ENCODE measurements around the gene ZC3H12C. TPM values are rescaled to one million over a fixed set of nuclear protein-coding genes. Genes with fewer than 3 reads are reported as not detected.
A peak's percentile ranks its signal among the peaks of the same experiment; 100 is the strongest.

Gene ZC3H12C
- total and polyA plus RNA-seq, 3 experiments from 2014 or later, result 1.5 to 1.9 TPM; not detected in 1

GRCh38 chr11:110089617-110090282, 3.4 kb upstream of the ZC3H12C start:
- H3K9me3 Mint-ChIP-seq, result no peaks in the 10 kb centered on the region
- peaks cover 8 to 14% (median 11%) of the 10 kb centered on the region in 3 donors for H3K4me1 Mint-ChIP-seq
- ChIA-PET CTCF (no interaction called here), POLR2A (no interaction called here)
- no peak overlapping the region for H3K27ac Mint-ChIP-seq
- Histone ChIP-seq H3K36me3 (ENCODE audit: insufficient read depth, low read length) (no peaks in the 10 kb centered on the region), H3K4me3 (ENCODE audit: low read length) (no peak overlapping the region), H3K27me3 (ENCODE audit: insufficient read depth, low read length, poor library complexity, severe bottlenecking) (peaks cover 4% of the 10 kb centered on the region), H3K9me3 (ENCODE audit: low read length) (no peaks in the 10 kb centered on the region), H3K27ac (ENCODE audit: low read depth, low read length) (no peak overlapping the region), H3K4me1 (ENCODE audit: insufficient read depth, low read length) (peaks cover 3% of the 10 kb centered on the region)
- no peak overlapping the region for H3K4me3 Mint-ChIP-seq
- DNase-seq, result no peak
- H3K36me3 Mint-ChIP-seq, result no peaks in the 10 kb centered on the region
- H3K27me3 Mint-ChIP-seq, result peaks cover 33 to 35% of the 10 kb centered on the region in 2 donors

GRCh38 chr11:110090466-110091026, 2.6 kb upstream of the ZC3H12C start:
- H3K9me3 ChIP-seq (ENCODE audit: low read length), result no peaks in the 10 kb centered on the region
- H3K9me3 Mint-ChIP-seq, result no peaks in the 10 kb centered on the region
- peaks cover 39 to 40% of the 10 kb centered on the region in 2 donors for H3K27me3 Mint-ChIP-seq
- POLR2A ChIA-PET, result no interaction called here
- no peak for DNase-seq
- no peaks in the 10 kb centered on the region for H3K36me3 ChIP-seq (ENCODE audit: insufficient read depth, low read length)
- H3K36me3 Mint-ChIP-seq, result no peaks in the 10 kb centered on the region
- H3K4me3 Mint-ChIP-seq, result no peak overlapping the region
- CTCF ChIA-PET, result no interaction called here
- peaks cover 3% of the 10 kb centered on the region for H3K4me1 ChIP-seq (ENCODE audit: insufficient read depth, low read length)
- peaks cover 8 to 14% (median 11%) of the 10 kb centered on the region in 3 donors for H3K4me1 Mint-ChIP-seq
- H3K4me3 ChIP-seq (ENCODE audit: low read length), result no peak overlapping the region
- H3K27me3 ChIP-seq (ENCODE audit: insufficient read depth, low read length, poor library complexity, severe bottlenecking), result peaks cover 12% of the 10 kb centered on the region
- no peak overlapping the region for H3K27ac Mint-ChIP-seq
- H3K27ac ChIP-seq (ENCODE audit: low read depth, low read length), result no peak overlapping the region

- H3K27me3 Mint-ChIP-seq, result peaks cover 40 to 44% of the 10 kb centered on the region in 2 donors
- no peaks in the 10 kb centered on the region for H3K9me3 Mint-ChIP-seq
- DNase-seq, result no peak
- no peaks in the 10 kb centered on the region for H3K36me3 Mint-ChIP-seq
- no peak overlapping the region for H3K4me3 ChIP-seq (ENCODE audit: low read length)
- H3K9me3 ChIP-seq (ENCODE audit: low read length), result no peaks in the 10 kb centered on the region
- peaks cover 8 to 14% (median 11%) of the 10 kb centered on the region in 3 donors for H3K4me1 Mint-ChIP-seq
- H3K27ac Mint-ChIP-seq, result no peak overlapping the region
- POLR2A ChIA-PET, result no interaction called here
- CTCF ChIA-PET, result no interaction called here
- peak overlapping the region; percentile 44 to 87 (median 78) for H3K4me3 Mint-ChIP-seq
- no peak overlapping the region for H3K27ac ChIP-seq (ENCODE audit: low read depth, low read length)
- H3K27me3 ChIP-seq (ENCODE audit: insufficient read depth, low read length, poor library complexity, severe bottlenecking), result peaks cover 13% of the 10 kb centered on the region
- peaks cover 3% of the 10 kb centered on the region for H3K4me1 ChIP-seq (ENCODE audit: insufficient read depth, low read length)
- H3K36me3 ChIP-seq (ENCODE audit: insufficient read depth, low read length), result no peaks in the 10 kb centered on the region
Observed at GRCh38 chr11:110092111-110092514, 1.1 kb upstream of the ZC3H12C start.

- POLR2A ChIA-PET, result no interaction called here
- peaks cover 3% of the 10 kb centered on the region for H3K4me1 ChIP-seq (ENCODE audit: insufficient read depth, low read length)
- H3K4me3 ChIP-seq (ENCODE audit: low read length), result no peak overlapping the region
- H3K27ac ChIP-seq (ENCODE audit: low read depth, low read length), result no peak overlapping the region
- peaks cover 8 to 14% (median 11%) of the 10 kb centered on the region in 3 donors for H3K4me1 Mint-ChIP-seq
- no peaks in the 10 kb centered on the region for H3K9me3 ChIP-seq (ENCODE audit: low read length)
- H3K4me3 Mint-ChIP-seq, result peak overlapping the region in 6 of 7 donors; percentile 4 to 72 (median 53)
- H3K27ac Mint-ChIP-seq, result peak overlapping the region in 1 of 8 donors; percentile 47
- H3K36me3 Mint-ChIP-seq, result no peaks in the 10 kb centered on the region
- no peaks in the 10 kb centered on the region for H3K9me3 Mint-ChIP-seq
- no peaks in the 10 kb centered on the region for H3K36me3 ChIP-seq (ENCODE audit: insufficient read depth, low read length)
- CTCF ChIA-PET, result no interaction called here
- peaks cover 37 to 47% of the 10 kb centered on the region in 2 donors for H3K27me3 Mint-ChIP-seq
- no peak for DNase-seq
- peaks cover 13% of the 10 kb centered on the region for H3K27me3 ChIP-seq (ENCODE audit: insufficient read depth, low read length, poor library complexity, severe bottlenecking)
Observed at GRCh38 chr11:110093407-110094297, 460 bp downstream of the ZC3H12C start.

- no peaks in the 10 kb centered on the region for H3K36me3 ChIP-seq (ENCODE audit: insufficient read depth, low read length)
- no peak overlapping the region for H3K4me3 ChIP-seq (ENCODE audit: low read length)
- no peaks in the 10 kb centered on the region for H3K9me3 ChIP-seq (ENCODE audit: low read length)
- peaks cover 3% of the 10 kb centered on the region for H3K4me1 ChIP-seq (ENCODE audit: insufficient read depth, low read length)
- no peak overlapping the region for H3K27ac ChIP-seq (ENCODE audit: low read depth, low read length)
- ChIA-PET POLR2A (no interaction called here), CTCF (no interaction called here)
- no peak overlapping the region for H3K27ac Mint-ChIP-seq
- peak overlapping the region in 5 of 7 donors; percentile 10 to 72 (median 51) for H3K4me3 Mint-ChIP-seq
- H3K36me3 Mint-ChIP-seq, result no peaks in the 10 kb centered on the region
- H3K9me3 Mint-ChIP-seq, result no peaks in the 10 kb centered on the region
- peaks cover 37 to 44% of the 10 kb centered on the region in 2 donors for H3K27me3 Mint-ChIP-seq
- H3K4me1 Mint-ChIP-seq, result peaks cover 8 to 14% (median 11%) of the 10 kb centered on the region in 3 donors
- peaks cover 13% of the 10 kb centered on the region for H3K27me3 ChIP-seq (ENCODE audit: insufficient read depth, low read length, poor library complexity, severe bottlenecking)
- no peak for DNase-seq
Observed at GRCh38 chr11:110094298-110095285, 1.4 kb downstream of the ZC3H12C start.

GRCh38 chr11:110095554-110095953, 2.4 kb downstream of the ZC3H12C start:
- H3K27me3 ChIP-seq (ENCODE audit: insufficient read depth, low read length, poor library complexity, severe bottlenecking), result peaks cover 13% of the 10 kb centered on the region
- Mint-ChIP-seq H3K4me3 (no peak overlapping the region), H3K4me1 (peaks cover 8 to 14% (median 11%) of the 10 kb centered on the region in 3 donors), H3K27ac (no peak overlapping the region), H3K9me3 (peaks cover 0 to 2% (median 0%) of the 10 kb centered on the region in 5 donors), H3K27me3 (peaks cover 37 to 44% of the 10 kb centered on the region in 2 donors), H3K36me3 (no peaks in the 10 kb centered on the region)
- peaks cover 3% of the 10 kb centered on the region for H3K4me1 ChIP-seq (ENCODE audit: insufficient read depth, low read length)
- no peaks in the 10 kb centered on the region for H3K36me3 ChIP-seq (ENCODE audit: insufficient read depth, low read length)
- DNase-seq, result no peak
- H3K9me3 ChIP-seq (ENCODE audit: low read length), result no peaks in the 10 kb centered on the region
- no peak overlapping the region for H3K27ac ChIP-seq (ENCODE audit: low read depth, low read length)
- ChIA-PET POLR2A (no interaction called here), CTCF (no interaction called here)
- H3K4me3 ChIP-seq (ENCODE audit: low read length), result no peak overlapping the region

GRCh38 chr11:110096496-110096895, 3.3 kb downstream of the ZC3H12C start:
- DNase-seq, result no peak
- ChIA-PET CTCF (no interaction called here), POLR2A (no interaction called here)
- H3K4me3 ChIP-seq (ENCODE audit: low read length), result no peak overlapping the region
- H3K4me1 ChIP-seq (ENCODE audit: insufficient read depth, low read length), result peaks cover 3% of the 10 kb centered on the region
- H3K36me3 Mint-ChIP-seq, result no peaks in the 10 kb centered on the region
- H3K9me3 Mint-ChIP-seq, result peaks cover 0 to 3% (median 0%) of the 10 kb centered on the region in 5 donors
- no peaks in the 10 kb centered on the region for H3K36me3 ChIP-seq (ENCODE audit: insufficient read depth, low read length)
- no peak overlapping the region for H3K27ac ChIP-seq (ENCODE audit: low read depth, low read length)
- H3K27ac Mint-ChIP-seq, result no peak overlapping the region
- no peaks in the 10 kb centered on the region for H3K9me3 ChIP-seq (ENCODE audit: low read length)
- H3K27me3 Mint-ChIP-seq, result peaks cover 28 to 41% of the 10 kb centered on the region in 2 donors
- peaks cover 13% of the 10 kb centered on the region for H3K27me3 ChIP-seq (ENCODE audit: insufficient read depth, low read length, poor library complexity, severe bottlenecking)
- H3K4me3 Mint-ChIP-seq, result no peak overlapping the region
- H3K4me1 Mint-ChIP-seq, result peaks cover 8 to 14% (median 11%) of the 10 kb centered on the region in 3 donors

Data from CD8-positive, alpha-beta memory T cell (primary cell).